Measurements from ENCODE around the gene KIF1C. TPM values are rescaled to one million over a fixed set of nuclear protein-coding genes. Genes with fewer than 3 reads are reported as not detected.

The KIF1C gene
- total RNA-seq, 1 donor from 2014 or later: 46.9 TPM

DNA sequence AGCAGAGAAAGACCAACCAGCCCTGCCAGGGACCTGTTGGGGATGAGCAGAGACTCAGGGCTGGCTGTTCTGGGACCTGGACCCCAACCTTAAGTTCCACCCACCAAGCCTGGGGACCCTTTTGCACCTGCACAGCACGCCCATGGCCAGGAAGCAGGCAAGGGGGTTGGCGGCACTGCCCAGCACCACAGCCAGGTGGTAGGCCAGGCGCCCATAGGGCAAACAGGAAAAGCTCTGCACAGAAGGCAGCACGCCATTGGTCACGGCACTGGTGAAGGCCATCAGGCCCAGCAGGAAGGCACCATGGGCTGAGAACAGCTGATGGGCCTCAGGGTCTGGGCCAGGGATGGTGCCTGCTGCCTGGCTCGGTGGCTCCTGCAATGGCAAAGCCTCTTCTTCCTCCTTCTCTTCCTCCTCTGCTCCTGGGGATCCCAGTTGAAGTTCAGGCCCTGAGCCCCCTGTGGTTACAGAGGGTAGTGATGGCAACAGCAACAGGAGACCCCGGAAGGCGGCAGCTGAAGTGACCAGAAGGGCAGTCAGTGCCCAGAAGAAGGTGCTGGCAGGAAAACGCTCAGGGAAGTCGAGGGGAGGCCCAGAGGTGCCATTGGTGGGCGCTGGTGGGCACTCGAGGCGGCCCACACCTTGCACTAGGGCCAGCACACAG, 35.7 kb downstream of the KIF1C start:
- H3K4me3 ChIP-seq: no peak overlapping the region
- intact Hi-C loops (cut with DNase I): loop anchor here (10.0 kb wide), 1 partner anchor 49 kb away; the partner anchor contains the start of gene CAMTA2

DNA sequence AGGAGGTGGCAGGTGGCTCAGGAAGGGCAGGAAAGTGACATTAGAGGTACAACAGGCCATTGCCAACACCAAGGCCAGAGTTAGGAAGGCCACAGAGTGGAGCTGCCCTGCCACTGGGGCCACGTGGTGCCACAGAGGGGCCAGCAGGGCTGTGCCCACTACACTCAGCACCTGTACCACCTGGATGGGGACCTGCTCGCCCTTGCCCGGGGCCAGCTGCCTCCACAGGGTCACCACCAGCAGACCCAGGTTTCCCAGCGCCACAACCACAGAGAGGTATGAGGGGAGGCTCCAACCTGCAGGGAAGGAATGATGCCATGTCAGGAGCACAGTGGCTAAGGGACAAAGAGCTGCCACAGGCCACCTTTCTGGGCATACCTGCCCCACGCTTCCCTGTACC, 36.3 kb downstream of the KIF1C start:
- TF ChIP-seq POLR2A (IDR thresholded peaks at IDR 0.05): no peak
- no peak for TF ChIP-seq CTCF (IDR thresholded peaks at IDR 0.05)
- TF ChIP-seq POLR2AphosphoS5 (IDR thresholded peaks at IDR 0.05; ENCODE audit: insufficient read depth in 1 of 2, low read depth in 1 of 2): no peak
- Histone ChIP-seq H3K36me3 (no peaks in the 10 kb centered on the region), H3K27me3 (no peaks in the 10 kb centered on the region), H3K4me3 (no peak overlapping the region), H3K9me3 (no peaks in the 10 kb centered on the region), H3K4me1 (peaks cover 8% of the 10 kb centered on the region), H3K27ac (no peak overlapping the region)
- no peak for DNase-seq (ENCODE audit: extremely low spot score in 2 of 2)
- intact Hi-C loops (cut with DNase I): loop anchor here (10.0 kb wide), 1 partner anchor 49 kb away; the partner anchor contains the start of gene CAMTA2

More for the DNA sequence above, 35.7 kb downstream of the KIF1C start:
- Histone ChIP-seq H3K4me1 (peaks cover 8% of the 10 kb centered on the region), H3K9me3 (no peaks in the 10 kb centered on the region), H3K36me3 (no peaks in the 10 kb centered on the region), H3K27me3 (no peaks in the 10 kb centered on the region), H3K27ac (no peak overlapping the region)
- no peak for DNase-seq (ENCODE audit: extremely low spot score in 2 of 2)
- TF ChIP-seq POLR2A (IDR thresholded peaks at IDR 0.05) (no peak), CTCF (IDR thresholded peaks at IDR 0.05) (no peak), POLR2AphosphoS5 (IDR thresholded peaks at IDR 0.05; ENCODE audit: insufficient read depth in 1 of 2, low read depth in 1 of 2) (no peak)

DNA sequence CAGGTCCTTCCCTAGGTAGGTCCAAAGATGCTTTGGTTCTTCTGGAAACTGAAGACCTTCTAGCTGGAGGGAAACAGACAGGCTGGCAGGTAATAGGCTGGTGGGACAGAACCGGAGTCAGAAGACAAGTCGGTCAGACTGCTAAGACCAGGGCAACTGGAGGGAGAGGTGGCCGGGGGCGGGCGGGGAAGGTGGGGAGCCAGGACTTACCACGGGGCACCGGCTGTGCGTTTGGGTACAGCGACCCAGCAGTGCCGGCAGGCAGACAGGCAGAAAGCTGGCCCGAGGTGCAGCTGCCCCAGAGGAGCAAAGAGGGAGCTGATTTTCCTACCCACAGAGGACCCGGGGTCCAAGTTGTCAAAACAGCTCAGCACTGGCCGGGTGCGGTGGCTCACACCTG, 36.9 kb downstream of the KIF1C start:
- H3K27me3 ChIP-seq: no peaks in the 10 kb centered on the region
- intact Hi-C loops (cut with DNase I): loop anchor here (10.0 kb wide), 1 partner anchor 50 kb away; the partner anchor contains the start of gene CAMTA2
- TF ChIP-seq CTCF (IDR thresholded peaks at IDR 0.05) (no peak), POLR2AphosphoS5 (IDR thresholded peaks at IDR 0.05; ENCODE audit: insufficient read depth in 1 of 2, low read depth in 1 of 2) (no peak), POLR2A (IDR thresholded peaks at IDR 0.05) (no peak)
- no peaks in the 10 kb centered on the region for H3K9me3 ChIP-seq
- H3K4me1 ChIP-seq: peaks cover 8% of the 10 kb centered on the region
- no peak overlapping the region for H3K27ac ChIP-seq
- DNase-seq (ENCODE audit: extremely low spot score in 2 of 2): no peak
- H3K4me3 ChIP-seq: no peak overlapping the region
- H3K36me3 ChIP-seq: no peaks in the 10 kb centered on the region

GRCh38 chr17:5035315-5035714, 37.6 kb downstream of the KIF1C start, which contains the start of gene SLC52A1:
Gene SLC52A1 (minus strand): TSS chr17:5035426. CDS start chr17:5034606, 820 bp downstream.
- TF ChIP-seq POLR2AphosphoS5 (IDR thresholded peaks at IDR 0.05; ENCODE audit: insufficient read depth in 1 of 2, low read depth in 1 of 2) (no peak), CTCF (IDR thresholded peaks at IDR 0.05) (no peak)
- DNase-seq (ENCODE audit: extremely low spot score in 2 of 2): no peak
- Histone ChIP-seq H3K27ac (no peak within 1 kb of the TSS), H3K9me3 (no peaks in the 10 kb centered on the region), H3K4me1 (peaks cover 8% of the 10 kb centered on the region), H3K4me3 (peak within 1 kb of the TSS; percentile 5 to 19), H3K36me3 (no peaks in the 10 kb centered on the region), H3K27me3 (no peaks in the 10 kb centered on the region)
- intact Hi-C loops (cut with DNase I): loop anchor here (10.0 kb wide), 1 partner anchor 51 kb away; the partner anchor contains the start of gene CAMTA2
